GM19397 (cell line): Measurements from ENCODE around the gene DDX1.

Experiments used
- ATAC-seq: cut with Tn5 transposase; IDR thresholded peaks from one replicate; pipeline ENCODE4 v1.9.1; 2021; ENCODE audit warnings: mild to moderate bottlenecking, moderate library complexity; ENCODE audit not compliant: unreplicated experiment

DDX1 gene

DNA sequence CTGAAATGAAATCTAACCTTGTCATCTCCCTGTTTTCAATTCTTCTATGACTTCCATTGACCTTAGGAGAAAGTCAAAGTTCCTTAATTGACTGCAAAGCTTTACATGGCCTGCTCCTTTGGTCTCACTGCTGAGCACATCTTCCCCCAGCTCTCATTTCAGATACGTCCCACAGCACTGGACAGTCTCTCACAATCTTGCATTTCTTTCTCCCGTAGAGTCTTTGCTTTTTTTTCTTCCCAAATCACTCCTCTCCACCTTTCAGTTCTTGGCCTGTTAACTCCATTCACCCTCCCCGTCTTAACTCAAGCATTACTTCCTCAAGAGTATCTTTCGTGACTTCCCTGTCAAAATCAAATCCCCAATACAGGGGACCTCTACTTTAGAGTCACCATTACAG lies 67.2 kb downstream of the DDX1 start:
- ATAC-seq, result no peak

DNA sequence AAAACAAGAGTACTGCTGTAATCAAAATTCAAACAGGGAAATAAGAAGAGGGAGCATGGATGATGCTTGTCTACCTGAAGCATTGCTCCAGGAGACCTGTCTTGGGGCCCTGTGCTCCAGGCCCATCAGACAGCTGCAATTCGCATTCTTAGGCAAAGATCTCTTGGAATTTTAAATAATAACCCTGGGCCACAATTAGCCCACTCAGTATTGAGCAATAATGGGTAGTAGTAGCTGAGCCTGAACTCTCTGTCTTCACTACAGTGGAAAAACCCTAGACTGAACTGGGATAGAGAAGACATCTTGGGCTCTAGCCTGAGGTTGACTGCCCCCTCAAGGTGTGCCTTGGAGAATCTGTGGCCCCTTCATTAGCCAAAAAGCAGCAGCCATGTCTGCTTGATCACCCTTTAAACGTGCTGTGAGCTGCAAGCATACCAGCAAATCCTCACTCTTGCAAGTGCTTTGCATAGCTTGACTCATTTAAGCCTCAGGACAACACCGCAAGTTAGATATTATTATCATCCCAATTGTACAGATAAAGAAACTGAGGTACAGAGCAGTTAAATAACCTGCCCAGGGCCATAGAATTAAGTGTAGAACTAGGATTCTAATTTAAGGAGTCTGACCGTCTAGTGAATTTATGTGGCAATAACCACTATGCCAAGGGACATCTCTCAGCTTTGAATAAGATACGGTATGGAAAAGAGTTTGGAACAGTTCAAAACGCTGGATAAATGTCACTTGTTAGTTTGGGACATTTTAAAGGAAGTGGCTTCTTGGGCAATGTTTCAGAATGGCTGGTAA lies 69.0 kb downstream of the DDX1 start:
- no peak for ATAC-seq

DNA sequence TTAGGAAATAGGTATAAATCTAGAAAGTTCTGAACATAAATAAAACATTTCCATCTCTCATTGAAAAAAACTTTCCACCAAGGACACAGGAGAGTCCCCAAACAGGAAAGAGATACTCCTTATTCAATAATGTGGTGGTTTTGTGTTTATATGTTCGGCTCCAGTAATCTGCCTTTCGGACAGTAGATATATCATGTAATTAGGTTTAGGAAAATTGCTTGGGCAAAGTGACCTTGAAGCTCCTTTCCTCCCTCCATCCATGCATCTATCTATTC lies 69.6 kb downstream of the DDX1 start:
- no peak for ATAC-seq

DNA sequence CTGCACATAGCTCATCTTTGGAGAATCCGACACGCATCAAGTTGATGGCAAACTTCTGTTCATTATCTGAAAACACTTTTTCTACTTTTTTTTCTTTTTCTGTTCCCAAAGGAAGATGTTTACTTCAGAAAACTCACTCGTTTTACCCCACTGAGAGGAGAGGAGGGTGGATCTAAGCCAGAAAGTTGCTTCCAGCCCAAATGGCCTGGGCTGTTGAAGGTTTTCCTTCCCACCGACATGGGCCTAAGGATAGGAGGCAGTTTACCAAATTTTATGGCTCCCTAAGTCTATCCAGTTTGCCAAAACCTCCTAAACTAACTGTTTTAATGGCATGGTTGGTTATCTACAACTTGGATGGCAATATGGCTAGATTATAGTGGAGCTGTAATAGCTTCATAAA lies 70.4 kb downstream of the DDX1 start:
- ATAC-seq, result no peak

DNA sequence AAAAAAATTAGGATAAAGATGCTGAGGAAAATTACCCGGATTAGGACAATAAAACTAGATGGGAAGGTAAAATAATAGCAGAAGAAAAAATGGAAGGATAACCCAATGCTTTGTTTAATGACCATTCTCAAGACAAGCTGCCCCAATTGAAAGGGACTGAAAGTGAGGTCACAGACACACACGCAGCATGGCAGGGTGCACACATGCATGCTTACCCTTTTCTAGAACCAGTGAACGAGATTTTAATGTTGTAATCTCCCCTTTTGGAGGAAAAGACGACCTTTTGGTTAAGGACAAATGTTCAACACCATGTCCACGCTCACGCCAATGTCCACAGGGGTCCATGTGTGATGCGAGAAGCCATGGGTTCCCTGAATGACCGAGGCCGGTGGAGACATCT lies 70.9 kb downstream of the DDX1 start:
- ATAC-seq, result no peak

DNA sequence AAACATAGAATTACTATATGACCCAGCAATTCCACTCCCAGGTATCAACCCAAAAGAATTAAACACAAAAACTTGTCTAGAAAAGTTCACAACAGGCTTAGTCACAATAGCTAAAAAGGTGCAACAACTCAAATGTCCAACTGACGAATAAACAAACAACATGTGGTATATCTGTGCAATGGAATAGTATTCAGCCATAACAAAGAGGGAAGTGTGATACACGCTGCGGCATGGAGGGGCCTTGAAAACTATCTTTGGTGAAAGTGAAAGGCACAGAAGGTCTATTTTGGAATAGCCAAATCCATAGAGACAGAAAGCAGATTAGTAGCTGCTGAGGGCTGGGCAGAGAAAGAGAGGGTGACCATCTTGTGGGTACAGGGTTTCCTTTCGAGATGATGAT lies 72.1 kb downstream of the DDX1 start:
- no peak for ATAC-seq

DNA sequence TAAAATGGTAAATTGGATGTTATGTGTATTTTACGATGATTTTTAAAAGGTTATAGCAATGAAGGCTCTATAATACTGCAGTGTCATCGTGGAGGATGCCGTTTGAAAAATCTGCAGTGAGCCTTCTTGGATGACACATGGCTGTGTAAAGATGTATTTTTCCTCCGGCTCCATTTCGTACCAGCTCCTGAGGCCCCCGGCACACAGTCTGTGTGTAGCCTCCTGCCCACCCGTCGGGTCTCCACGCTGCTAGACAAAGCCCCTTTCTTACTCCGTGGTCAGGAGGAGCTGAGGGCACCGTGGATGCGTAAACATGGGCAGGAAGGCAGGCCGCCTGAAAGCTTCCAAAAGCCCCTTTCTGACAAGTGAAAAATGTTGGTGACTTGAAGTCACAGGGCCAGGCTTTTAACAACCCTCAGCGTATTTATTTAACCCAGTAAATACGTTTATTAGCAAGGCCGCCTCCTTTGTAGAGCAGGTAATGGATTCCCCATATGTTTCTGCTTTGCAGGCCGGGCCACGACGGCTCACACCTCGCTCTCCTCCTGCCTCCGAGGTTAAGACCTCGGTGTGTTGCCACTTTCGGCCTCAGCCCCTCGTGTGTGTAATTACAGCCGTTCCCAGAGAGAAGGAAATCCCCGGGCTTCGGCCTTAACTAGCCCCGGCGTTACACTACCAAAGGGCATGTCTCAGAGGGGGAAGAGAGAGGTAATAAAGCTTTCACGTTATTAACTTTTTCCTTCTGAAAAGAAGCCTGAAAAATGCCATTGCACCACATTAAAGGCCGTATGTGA lies 72.8 kb downstream of the DDX1 start:
- ATAC-seq, result no peak

DNA sequence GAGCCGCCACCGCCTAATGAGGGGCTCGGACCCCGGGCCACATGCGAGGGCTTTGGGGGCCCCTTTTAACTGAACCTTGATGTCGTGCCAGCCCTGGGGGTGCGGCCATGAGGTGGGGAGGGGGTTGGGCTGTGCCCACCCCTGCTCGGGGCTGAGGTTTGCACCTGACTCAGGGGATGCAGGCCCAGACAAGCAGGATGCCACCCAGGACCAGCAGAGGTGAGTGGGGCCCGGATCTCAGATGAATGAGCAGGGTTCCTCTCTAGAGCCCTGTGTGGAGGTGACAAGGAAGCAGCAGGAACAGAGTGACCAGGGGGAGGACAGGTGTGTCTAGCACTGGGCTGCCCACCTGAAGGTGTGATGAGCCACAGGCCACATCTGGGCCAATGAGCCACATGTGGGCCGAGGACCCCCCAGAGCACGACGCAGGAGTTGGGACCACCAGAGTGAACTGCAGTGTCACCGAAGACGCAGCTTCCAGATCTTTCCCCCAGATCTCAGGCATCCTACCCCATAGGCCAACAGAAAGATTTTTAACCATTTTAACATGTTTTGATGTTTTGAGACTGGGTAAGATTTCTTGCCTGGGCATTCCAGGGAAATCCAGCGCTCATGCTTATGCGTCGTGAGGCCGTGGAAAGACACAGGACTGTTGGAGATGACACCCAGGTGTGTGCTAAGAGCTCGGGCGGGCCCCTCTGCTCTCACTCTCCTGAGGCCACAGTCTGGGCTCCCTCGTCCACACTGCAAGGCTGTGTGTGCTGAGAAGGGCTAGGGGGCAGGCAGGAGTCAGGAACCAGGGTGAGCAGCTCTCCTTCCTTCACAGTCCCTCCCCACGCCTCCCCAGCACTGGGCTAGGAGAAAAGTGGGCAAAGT lies 73.6 kb downstream of the DDX1 start:
- ATAC-seq, result no peak

DNA sequence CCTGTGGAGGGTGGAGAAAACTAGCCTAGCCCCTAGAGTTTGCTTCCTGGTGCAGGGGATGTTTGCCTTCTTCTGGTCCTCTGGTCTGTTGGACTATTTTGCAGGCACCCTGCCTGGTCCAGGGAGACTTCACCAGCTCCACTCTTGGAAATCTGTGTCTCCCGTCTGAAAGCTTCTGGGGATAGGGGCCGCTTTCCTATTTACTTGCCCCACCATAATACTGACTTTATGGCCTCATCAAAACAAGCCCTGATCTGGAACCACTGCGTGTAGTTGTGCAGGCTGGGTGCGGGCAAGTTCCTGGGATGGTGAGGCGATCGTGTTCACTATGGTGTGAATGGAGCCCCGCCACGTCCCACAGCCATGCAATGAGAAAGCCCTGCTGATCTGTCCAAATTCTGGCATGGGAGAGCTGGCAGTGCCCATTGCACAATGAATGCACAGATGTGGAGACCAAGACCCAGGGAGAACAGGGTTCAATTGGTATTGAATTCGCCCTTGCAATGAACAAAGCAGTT lies 74.3 kb downstream of the DDX1 start:
- ATAC-seq, result no peak

DNA sequence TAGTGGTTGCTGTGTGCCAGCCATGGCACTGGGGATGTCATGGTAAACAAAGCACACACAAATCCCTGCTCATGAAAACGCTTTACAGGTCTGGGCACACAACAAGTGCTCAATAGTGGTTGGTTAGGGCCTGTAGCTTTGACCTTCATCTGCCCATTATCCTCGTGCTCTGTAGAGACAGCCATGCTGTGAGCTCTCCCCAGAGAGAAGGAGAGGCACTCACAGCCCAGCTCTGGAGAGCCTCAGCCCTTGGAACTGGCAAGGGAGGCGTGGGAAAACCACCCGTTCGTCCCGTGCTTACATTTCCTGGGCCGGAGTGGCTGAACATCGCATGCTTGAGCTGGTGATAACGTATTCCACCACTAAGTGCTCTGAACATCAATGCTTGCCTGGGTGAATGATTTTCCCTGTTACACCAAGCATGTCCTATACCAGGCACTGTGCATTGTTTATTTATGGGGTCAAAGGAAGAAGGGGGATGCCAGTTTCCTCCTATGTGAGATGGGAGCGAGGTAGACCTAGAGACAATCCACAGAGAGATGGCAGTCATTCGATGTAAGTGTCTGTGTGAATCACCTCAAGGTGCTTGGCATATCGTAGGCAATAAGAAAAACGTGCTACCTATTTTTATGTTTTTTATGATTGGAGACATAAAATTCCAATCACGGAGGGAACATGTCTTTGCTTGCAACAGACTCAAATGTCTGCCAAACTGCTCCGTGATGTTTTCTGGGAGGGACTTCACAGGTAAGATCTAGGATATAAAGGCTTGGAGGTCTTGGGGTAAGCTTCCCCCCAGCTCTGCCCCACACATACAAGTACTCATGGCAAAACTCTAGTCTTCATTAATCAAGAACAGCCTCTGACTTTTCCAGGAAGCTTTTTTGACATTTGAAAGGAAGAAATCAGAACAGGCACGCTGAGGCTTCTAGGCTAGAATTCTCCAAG lies 75.5 kb downstream of the DDX1 start:
- no peak for ATAC-seq

DNA sequence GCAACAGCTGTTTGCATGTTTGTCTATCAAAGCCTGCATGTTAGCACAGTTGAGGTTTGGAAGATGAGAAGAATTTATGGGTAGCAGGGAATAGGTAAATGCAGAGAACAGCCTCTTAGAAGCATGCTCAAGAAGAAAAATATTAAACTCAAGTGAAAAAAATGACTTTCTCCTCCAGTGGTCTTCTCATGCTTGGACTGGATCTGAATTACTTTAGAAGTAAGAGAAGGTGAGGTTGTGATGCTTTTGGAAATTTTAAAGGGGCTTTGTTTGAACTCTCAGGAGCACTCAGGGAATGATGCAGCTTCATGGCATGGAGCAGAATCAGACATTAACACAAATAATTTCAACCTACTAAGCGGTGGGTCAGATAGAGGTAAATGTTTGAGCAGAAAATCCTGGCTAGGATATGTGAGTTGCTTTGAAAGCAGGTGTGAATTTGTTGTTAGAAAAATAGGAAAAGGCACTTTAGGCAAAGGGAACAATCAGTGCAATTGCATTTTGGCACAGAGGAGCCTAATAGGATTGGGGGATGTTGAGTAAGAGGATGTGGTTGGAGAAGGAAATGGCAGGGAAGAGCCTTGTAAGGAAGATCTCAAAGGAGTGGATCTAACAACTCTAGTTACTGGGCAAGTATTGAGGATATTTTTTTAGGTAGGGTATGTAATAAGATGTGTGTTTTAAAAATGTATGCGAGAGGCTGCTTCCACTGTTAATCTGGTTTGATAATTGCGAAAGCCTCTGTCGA lies 76.3 kb downstream of the DDX1 start:
- no peak for ATAC-seq

DNA sequence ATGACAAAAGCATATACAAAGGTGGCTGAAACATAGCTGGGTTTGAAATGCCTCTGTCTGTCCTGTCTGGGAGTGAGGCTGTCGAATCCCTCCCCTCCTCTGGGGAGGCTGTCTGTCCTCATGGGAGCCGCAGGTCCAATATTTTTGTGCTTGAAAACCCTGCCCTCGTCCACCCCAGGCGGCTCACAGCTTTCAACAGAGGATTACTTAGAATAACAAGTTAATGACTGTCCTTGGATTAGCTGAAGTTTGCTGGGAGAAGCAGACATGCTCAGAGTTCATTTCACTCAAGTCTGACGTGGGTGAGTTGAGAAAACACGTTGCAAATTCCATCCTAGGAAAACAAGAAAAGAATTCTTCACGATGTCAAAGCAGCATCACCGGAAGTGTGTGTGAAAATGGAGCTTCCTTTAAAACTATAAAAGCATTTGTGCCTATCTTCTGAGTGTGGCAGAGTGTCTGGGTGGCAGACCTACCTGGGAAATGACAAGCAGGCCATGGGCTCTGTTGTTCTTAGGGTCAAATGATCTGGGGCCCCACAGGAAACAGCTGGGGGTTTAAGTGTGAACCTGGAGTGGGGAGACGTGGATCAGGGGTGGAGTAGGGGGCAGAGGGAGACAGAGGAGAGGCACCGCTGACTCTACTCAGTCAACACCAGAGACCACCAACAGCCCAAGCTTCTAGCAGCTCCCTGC lies 77.1 kb downstream of the DDX1 start:
- no peak for ATAC-seq

DNA sequence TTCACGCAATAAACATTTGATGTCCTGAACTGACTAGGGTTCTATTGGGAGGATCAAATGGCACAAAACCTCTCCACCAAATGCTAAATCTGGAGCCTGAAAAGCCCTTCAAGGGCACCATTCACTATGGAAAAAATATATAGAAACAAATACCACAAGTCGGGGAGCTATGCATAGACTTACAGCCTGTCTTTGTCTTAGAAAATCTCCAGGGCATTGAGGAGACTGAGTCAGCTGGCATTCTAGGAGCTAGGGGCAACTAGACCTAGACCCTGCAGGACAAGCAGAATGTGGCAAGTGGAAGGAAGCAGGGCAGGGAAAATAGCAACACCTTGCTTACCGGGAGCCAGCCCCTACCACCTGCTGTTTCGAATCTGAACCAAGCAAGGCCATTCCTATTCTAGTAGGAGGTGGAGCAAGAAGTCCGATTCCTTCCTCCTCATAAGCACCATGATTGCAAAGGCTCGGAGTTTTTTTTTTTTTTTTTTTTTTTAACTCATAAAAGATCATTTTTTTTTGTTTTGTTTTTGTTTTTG lies 77.8 kb downstream of the DDX1 start:
- no peak for ATAC-seq

DNA sequence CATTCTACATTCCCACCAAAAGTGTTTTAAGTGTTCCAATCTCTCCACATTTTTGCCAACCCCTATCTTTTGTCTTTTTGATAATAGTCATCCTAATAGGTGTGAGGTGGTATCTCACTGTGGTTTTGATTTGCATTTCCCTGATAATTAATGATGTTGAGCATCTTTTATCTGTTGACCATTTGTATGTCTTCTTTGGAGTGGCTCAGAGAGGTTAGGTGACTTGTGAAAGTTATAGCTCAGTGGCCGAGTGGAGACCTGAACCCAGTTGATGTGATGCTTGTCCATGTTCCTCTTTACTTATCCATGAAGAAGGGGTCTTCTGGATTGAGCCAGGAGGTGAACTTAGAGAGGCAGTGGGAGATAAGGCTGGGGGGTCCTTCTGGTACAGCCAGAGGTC lies 78.8 kb downstream of the DDX1 start:
- no peak for ATAC-seq

DNA sequence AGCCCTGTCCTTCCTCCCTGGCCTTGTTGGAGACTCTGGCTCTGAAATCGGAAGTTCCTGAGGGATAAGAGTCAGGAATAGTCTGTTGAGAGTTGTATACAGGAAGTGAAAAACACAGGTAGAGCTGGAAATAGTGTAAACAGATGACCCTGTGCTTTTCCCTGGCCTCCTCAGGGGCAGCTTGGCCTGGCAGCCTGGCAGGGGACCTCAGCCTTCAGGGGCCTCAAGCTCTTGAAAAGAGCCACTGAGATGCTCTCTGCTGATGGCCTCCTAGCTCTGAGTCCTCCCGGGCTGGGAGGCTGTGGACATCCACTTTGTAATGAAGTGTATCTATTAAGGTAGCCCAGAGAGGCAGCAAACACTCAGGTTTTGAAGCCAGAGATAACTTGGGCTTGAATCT lies 79.3 kb downstream of the DDX1 start:
- no peak for ATAC-seq

DNA sequence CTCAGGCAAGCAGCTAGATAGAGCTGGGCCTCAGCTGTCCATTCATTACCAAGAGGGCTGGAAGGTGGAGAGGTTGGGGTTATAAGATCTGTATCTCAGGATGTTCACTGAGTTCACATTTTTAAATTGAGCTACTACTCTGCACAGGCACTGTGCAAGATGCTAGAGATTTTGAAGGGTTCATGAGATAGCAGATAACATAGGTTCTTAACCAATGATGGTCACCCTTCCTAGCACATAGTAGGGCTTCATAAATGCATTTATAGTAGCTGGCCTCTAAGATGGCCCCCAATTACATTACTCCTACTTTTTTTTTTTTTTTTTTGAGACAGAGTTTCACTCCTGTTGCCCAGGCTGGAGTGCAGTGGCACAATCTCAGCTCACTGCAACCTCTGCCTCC lies 79.7 kb downstream of the DDX1 start:
- no peak for ATAC-seq

DNA sequence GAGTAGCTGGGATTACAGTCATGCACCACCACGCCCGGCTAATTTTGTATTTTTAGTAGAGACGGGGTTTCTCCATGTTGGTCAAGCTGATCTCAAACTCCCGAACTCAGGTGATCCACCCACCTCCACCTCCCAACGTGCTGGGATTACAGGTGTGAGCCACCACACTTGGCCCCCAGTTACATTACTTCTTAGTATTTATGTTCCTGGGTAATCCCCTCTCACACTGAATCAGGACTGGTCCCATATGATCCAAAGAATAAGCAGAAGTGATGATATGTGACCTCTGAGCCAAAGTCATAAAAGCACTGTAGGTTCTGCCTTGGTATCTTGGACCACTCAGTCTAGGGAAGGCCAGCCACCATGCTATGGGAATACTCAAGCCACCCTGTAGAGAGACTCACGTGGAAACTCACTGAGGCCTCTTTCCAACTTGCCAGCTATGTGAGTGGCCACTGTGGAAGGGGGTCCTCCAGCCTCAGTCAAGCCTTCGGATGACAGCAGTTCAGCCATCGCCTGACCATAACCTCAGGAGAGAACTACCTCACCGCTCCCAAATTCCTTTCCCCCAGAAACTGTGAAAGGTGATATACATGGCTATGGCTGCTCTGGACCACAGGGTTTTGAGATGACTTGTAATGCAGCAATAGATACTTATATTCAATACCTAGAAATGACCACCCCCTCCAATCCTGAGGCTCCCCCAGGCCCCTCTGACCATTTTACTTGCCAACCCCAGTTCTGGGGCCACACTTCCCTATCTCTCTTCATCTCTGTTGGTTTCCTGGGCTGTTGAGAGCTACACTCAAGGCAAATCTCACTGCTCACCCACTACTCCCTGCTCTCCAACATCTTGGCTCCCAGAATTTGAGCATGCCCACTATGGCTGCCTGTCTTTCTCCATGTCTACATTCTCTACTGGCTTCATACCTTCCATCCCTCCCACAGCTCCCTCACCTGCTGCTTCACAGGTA lies 80.5 kb downstream of the DDX1 start:
- ATAC-seq, result no peak
